Right lobe of liver (tissue), 4 donors: Measurements from ENCODE around the gene GGCX.

ENCODE experiments used
- POLR2A ChIP-seq: fragments of 450-650 bp; IDR thresholded peaks from one replicate; pipeline ENCODE4 v1.6.1; 2017; ENCODE audit warnings: antibody characterized with exemption, mild to moderate bottlenecking
- TF ChIP-seq, protein P1 (sequence below), 4 donors: fragments of 200-600 bp in 3 of 4; fragments of 450-650 bp in 1 of 4; IDR thresholded peaks; one replicate each; pipeline versions ENCODE4 v1.5.1 to v1.8.0; 2016 to 2022; ENCODE audit warnings: antibody characterized with exemption in 4 of 4, mild to moderate bottlenecking in 2 of 4
- donor health status: DM: no; HTN: no; CAD: no.
- donor health status: DM: no; HTN: no; CAD: no.
- donor health status: DM: no; HTN: yes; CAD: no.

DNA sequence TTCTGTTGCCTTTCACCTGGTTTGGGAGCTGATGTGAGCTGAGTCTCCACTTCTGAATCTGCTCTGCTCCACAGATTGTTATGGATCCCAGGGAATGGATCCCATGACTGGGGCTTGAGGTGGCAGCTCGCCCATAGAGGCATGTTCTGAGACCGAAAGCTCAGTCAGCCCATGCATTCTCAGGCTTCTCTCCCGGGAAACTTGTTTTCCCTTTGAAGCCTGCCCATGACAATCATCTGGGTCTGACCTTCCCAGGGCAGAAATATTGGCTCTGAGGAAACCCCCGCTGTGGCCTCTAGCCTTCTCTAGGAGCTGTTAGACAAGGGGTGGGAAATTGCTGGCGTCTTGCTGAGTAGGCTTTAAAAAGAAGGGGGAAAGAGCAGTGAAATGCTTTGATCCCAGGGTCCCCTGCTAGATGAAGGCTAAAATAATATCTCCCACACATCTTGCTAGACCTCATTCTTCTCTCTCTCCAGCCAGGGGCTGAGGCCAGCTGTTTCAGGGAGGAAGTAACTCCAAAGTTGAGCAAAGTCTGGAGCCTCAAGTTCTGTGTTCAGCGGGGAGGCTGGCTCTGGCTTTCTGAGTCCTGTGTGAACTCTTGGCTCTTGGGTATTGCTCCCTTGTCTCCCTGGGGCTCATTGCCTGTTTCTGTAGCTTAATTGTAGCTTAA is 18.1 kb upstream of the GGCX start:
- TF ChIP-seq, protein P1, sequence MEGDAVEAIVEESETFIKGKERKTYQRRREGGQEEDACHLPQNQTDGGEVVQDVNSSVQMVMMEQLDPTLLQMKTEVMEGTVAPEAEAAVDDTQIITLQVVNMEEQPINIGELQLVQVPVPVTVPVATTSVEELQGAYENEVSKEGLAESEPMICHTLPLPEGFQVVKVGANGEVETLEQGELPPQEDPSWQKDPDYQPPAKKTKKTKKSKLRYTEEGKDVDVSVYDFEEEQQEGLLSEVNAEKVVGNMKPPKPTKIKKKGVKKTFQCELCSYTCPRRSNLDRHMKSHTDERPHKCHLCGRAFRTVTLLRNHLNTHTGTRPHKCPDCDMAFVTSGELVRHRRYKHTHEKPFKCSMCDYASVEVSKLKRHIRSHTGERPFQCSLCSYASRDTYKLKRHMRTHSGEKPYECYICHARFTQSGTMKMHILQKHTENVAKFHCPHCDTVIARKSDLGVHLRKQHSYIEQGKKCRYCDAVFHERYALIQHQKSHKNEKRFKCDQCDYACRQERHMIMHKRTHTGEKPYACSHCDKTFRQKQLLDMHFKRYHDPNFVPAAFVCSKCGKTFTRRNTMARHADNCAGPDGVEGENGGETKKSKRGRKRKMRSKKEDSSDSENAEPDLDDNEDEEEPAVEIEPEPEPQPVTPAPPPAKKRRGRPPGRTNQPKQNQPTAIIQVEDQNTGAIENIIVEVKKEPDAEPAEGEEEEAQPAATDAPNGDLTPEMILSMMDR (IDR thresholded peaks at IDR 0.05), result no peak
- no peak for TF ChIP-seq POLR2A
